HG03039 (cell line): ENCODE data around the gene CNOT2.

Experiments used
- ATAC-seq: cut with Tn5 transposase; IDR thresholded peaks from one replicate; pipeline ENCODE4 v1.9.1; 2021; ENCODE audit warnings: mild to moderate bottlenecking, moderate library complexity; ENCODE audit not compliant: unreplicated experiment

CNOT2 gene

DNA sequence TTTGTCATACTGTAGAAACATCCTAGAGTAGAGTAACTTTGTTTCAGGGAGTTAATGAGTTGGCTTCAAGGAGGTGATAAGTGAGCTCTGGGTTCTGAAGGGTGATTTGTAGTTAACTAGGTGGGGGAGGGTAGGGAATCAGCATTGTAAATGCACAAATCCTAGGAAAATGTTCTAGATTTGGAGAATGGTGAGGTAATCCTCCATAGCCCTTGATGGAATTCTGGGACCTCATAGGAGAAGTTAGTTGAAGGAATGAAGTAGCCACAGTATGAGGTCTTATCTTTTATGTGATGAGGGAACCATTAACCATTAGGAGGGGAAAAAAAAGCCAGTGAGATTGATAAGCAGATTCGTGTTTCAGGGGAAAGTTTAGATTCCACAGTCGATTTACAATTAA lies 8.0 kb downstream of the CNOT2 start:
- ATAC-seq: no peak

DNA sequence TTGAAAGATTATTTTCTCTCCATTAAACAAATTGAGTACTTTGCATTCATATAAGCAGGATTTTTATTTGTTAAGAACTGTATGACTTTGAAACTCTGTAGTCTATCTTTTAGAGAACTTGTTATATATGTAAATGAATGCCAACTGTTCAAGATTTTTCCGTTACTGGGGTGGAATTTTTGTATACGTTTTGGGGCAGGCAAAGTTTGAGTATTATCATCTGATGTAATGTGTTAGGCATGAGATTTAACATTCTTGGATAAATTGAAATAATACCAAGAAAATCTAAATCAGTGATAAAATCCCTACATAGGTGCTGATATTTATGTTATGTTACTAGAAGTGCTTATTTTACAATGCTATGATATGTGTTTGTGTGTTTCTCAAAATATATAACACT lies 8.4 kb downstream of the CNOT2 start:
- no peak for ATAC-seq

DNA sequence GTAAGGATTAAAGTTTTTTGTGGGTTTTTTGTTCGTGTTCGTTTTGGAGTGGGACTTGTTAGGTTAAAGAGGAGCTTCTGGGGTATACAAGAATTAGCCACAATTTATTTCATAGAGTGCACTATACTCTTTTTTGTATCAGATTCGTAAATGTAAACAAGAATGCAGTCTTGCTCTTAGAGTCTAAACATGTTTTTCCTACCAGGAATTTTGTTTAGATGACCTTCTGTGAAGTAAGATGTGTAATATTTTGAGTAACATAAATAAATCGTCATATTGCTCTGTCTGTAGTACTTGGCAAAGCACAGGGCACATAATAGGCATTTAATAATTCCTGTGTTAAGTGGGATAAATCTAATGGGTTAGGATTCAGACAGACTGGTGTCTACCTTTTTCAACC lies 9.6 kb downstream of the CNOT2 start:
- ATAC-seq: no peak

DNA sequence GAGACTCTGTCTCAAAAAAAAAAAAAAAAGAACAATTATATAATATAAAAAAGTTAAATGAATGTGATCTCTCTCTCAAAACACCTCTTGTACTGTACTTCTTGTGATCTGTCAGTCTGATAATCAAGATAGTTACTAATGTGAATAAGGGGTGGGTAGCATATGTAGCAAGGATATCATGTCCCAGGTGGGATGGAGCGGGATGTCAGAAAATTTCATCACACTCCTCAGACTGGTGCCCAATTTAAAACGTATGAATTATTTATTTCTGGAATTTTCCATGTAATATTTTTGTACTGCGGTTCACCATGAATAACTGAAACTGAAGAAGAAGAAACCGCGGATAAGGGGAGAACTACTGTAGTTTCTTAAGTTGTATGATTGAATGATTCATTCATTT lies 11.0 kb downstream of the CNOT2 start:
- ATAC-seq: no peak

DNA sequence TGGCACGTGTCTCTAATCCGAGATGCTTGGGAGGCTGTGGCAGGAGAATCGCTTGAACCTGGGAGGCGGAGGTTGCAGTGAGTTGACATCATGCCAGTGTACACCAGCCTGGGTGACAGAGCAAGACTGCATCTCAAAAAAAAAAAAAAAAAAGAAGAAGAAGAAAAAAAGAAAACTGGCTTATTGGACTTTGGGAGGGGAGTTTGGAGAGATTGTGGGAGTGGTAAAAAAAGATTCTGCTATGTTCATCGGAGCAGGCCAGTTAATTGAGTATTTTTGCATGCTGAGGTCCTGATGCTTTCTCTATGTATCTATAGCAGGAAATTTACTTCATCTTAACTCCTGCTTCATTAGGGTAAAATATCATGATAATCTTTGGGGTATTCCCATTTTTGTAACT lies 11.6 kb downstream of the CNOT2 start:
- no peak for ATAC-seq

DNA sequence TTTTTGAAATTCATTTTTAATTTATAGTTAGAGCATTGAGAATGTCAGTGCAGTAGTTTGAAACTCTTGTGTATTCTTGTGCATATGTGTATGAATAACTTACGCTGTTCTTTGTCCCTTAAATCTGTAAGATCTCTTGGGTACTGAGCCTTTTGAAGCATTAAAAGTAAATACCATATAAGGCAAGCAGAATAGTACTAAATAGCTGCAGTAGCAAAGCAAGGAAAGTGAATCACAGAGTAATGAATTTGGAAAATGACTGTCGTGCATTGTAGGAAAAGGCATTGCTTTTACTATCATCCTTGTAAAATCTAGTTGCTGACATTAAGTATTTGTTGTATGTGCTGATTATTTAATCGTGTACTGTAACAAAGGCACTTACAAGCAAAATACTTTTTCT lies 12.1 kb downstream of the CNOT2 start:
- no peak for ATAC-seq

DNA sequence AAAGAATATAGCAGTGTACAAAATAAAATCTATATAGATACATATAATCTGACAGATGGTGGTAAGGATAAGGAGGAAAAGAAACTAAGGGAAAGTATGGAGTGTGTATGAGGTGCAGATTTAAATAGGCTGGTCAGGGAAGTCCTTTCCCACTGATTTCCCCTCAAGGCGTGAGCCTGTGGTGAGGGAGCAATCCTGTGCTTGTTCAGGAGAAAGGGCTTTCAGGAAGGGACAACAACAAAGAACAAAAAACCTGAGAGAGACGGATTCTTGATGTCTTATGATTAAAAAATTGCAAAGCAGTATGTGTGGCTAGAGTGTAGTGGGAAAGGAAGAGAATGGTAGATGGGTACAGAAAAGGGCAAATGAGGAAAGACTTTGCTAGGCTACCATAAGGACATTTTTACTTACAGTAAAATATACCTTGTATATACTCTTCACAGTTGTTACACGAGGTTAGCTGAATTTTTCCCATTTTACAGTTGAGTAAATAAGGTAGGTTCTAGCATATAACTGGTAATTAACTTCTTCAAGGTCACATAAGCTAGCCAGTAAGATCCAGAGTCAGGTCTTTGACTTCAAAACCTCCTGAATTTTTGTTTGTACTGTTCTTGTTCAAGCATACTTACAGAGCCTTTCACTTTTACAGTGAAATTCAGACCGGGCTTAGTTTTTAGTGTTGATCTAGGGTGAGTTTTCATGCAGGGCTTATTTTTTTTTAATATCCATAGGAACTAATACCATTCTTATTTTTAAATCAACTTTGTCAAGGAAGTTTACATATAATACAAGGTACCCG lies 15.6 kb downstream of the CNOT2 start:
- ATAC-seq: no peak

DNA sequence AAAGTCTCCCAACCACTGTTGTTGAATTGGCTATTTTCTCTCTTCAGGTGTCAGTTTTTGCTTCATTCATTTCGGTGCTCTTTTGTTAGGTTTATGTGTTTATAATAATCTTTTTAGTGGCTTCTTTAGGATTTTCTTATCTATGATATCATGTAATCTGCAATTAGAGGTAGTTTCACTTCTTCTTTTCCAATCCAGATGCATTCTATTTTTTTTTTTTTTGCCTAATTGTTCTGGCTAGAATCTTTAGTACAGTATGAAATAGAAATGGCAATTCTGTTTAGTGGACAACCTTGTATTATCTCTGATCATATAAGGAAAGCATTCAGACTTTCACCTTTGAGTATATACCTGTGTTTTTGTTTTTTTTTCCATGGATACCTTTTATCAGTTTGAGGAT lies 17.4 kb downstream of the CNOT2 start:
- ATAC-seq: no peak

DNA sequence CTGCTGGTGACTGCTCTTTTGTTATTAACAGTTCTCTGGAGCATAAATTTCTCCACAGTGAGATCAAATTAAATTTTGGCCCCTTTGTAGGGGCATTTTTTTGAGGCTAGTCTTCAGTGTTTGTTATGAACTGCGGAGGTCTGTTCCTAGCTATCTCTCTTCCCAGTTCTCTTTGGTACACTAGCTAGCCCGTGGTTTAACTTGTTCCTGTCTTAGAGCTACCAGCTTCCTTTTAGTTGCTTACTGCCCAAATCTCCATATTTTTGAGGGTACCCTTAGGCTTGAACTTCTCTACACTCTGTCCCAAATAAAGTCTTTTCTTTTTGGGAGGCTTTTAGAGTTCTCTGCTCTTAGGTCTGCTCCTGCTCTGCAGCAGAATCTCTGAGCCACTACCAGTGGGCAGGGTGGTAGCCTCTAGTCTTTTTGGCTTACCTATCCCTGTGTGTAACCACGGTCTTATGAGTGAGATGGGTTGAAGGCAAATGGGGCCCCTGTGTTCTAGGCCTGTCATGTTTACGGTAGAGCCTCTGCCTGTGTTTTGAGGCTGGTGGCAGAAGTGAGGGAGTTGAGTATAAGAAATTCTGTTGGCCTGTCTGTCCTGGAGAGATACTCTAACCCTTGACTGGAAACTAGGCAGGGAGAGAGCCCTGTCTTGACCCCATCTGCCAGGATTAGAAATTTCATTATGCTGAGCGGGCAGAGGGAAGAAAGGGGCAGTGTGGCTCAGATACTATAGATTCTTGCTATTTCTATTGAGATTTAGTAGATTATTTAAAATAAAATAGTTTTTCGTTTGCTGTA lies 21.0 kb downstream of the CNOT2 start:
- no peak for ATAC-seq

DNA sequence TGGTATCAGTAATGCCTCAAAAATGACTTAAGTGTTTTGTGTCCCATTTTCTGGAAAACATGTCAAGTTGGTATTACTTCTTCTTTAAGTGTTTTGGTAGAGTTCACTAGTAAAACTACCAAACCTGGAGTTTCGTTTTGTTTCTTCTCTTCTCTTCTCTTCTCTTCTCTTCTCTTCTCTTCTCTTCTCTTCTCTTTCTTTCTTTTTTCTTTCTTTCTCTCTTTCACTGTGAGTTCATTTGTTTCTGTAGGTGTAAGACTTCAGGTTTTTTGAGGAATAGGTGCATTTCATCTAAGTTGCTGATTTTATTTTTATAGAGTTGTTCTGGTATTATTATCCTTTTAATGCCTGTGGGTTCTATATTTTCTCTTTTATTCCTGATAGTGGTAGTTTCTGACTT lies 21.9 kb downstream of the CNOT2 start:
- no peak for ATAC-seq

DNA sequence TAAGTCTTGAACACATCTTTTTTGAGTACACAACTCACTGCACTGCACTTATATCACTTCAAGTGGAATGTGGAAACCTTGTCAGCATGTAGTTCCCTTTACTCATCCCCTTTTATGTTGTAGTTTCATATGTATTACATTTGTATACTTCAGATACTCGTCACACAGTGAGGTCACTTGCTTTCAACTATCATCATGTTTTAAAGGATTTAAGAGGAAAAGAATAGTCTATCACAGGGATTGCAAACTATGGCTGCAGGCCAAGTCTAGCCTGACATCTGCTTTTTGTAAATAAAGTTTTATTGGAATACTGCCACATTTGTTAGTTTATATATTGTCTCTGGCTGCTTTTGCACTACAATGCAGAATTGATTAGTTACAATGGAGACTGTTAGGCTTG lies 24.3 kb downstream of the CNOT2 start:
- ATAC-seq: no peak

DNA sequence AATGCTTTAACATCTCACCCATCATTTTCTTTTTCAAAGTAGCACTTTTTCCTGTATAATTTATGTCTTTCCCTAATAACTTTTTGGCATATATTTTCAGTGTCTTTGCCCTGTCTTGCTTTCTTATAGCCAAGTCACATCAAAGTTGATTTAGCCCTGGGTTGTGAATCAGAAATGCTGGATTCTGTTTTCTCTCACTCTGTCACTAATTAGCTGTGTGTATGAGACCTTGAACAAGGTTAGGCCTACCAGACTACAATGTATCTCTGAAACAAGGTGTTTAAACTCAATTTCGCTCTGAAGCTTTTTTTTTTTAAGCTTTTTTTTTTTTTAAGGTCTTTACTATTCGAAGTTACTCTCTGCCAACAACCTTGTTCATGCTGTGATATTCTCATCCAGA lies 25.7 kb downstream of the CNOT2 start:
- ATAC-seq: no peak

DNA sequence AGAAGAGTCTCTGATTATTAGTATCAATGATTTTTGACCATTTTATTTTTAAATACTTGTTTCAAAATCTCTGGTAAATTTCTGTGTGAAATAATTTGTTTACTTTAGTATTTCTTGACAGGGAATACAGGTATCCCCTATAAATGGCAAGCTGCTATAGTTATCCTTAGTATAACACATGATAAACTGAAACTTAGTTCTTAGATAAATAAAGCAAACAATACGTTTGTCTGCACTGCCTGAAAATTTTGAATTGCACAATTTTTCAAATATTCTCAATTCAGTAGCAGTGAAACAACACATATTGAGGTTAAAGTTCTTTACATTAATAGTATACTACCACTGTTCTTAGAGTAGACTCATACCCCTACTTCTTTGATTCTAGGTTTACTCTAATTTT lies 26.9 kb downstream of the CNOT2 start:
- no peak for ATAC-seq

DNA sequence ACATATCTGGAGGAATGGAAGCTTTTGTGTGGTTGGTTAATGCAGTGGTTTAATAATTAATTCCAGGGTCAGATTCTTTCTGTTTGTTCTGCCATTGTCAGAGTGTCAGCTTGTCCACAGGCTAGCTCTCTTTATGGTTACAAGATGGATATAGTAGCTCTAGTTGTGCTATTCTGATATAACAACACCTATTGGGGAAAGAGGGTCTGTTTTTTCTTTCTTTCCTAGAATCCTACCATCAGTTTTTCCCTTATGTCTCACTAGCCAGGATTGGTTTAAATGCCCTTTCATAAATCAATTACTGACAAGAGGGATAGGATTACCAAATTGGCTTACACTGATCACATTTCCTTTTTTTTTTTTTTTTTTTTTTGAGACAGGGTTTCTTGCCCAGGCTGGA lies 27.8 kb downstream of the CNOT2 start:
- no peak for ATAC-seq

DNA sequence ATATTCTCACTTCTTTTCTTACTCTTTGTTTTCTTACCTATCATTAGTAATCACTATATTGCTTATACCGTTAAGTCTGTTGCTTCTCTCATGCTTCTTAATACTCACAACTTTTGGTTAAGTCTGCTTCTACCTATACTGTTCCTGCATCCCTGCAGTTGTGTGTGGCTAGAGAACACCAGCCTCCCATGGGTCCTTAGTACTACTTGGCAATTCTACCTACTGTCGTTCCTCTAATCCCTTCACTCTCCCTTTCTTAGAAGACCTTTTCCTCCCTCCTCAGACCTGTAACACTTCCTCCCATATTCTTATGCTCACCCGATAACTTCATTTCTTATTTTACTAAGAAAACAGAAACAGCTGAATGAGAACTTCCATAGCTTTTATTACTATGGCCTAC lies 29.3 kb downstream of the CNOT2 start:
- ATAC-seq: no peak

DNA sequence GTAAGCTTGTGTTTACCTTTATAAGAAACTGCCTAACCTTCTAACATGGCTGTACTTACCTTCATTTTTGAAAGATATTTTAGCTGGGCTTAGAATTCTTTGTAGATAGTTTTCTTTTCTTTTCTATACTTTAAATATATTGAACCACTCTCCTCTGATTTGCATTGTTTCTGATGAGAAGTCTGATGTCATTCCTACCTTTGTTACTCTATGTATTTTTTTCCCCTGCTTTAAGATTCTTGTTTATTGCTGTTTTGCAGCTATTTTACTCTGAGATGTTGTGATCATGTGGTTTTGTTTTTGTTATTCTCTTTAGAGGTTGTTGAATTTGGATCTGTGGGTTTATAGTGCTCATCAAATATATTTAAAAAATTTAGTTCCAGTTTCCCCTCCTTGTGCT lies 31.8 kb downstream of the CNOT2 start:
- ATAC-seq: no peak

DNA sequence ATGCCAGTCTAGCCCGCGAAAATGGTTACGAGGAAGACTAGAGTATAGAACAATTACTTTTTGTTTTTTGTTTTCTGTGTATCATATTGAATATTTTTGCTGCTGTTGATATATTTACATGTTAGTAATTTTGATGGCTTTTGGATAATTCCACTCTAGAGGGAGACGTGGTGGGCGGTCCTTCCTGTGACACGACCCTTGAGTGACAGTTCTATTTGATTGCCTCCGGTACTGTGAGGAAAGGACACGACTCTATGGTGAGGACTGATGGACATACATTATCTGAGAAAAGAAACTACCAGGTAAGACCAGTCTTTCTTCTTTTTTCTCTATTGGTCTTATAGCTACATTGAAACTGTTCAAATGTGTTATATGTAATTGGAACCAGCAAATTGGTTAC lies 34.7 kb downstream of the CNOT2 start:
- ATAC-seq: no peak

DNA sequence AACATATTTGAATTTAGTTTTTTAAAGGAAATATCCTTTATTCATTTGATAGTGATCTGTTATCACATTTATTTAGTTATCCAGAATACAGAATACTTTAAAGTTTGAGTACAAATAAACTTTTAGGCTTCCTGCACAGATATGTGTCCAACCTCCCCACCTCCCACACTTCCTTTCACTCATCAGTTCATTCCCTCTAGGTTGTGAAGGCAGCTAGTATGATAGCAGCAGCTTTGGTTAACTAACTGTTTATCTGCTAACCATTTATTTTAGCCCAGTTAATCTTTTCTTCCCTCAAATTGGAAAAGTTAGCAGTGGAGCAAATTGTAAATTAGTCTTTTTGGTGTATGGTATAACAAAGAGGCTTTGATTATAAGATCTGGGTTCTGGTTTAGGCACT lies 35.7 kb downstream of the CNOT2 start:
- ATAC-seq: no peak

DNA sequence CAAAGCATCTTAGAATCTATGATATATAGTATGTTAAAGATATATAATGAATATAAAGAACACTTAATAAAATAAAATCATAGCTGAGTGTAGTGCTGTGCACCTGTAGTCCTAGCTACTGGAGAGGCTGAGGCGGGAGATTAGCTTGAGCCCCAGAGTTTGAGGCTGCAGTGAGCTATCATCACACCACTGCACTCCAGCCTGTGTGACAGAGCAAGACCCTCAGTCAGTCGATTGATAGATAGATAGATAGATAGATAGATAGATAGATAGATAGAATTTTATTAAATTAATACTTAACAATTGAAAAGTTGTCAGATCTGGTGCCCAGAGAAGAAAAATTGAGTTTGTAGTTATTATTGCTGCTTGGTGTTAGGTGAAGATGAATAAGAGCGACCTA lies 40.0 kb downstream of the CNOT2 start:
- no peak for ATAC-seq

DNA sequence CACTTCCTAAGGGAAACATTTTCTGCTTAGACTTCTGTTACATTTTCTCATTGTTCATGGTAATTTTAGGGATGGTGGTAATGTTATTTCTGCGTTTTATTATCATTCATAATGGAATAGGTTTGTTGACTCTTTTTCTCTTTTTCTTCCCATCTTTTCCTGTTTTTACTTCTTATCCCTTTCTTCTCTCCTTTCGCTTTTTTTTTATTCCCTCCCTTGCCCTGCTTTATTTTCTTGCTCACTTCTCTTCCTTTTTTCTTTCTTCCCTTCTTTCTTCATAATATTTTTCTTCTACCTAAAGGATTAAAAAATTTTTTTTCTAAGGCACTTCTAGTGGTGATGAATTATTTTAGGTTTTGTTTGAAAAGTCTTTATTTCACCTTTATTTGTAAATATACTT lies 45.6 kb downstream of the CNOT2 start:
- ATAC-seq: no peak

DNA sequence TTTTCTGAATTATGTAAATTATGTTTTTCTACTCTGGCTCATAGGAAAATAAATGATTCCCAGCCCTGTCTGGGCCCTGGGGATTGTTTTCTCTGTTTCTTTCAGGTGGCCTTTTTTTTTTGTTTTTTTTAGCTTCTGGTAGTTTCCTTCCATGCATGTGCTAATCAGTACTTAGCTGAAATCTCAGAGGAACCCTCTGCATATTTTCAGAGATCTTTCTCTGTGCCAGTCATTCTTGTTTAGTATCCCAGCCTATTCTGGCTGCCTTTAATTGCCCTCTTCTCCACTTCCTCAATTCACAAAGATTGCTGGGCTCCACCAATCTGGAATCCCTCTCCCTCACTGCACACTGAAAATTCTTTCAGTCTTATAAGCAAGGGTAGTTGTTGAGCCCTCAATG lies 46.9 kb downstream of the CNOT2 start:
- no peak for ATAC-seq

DNA sequence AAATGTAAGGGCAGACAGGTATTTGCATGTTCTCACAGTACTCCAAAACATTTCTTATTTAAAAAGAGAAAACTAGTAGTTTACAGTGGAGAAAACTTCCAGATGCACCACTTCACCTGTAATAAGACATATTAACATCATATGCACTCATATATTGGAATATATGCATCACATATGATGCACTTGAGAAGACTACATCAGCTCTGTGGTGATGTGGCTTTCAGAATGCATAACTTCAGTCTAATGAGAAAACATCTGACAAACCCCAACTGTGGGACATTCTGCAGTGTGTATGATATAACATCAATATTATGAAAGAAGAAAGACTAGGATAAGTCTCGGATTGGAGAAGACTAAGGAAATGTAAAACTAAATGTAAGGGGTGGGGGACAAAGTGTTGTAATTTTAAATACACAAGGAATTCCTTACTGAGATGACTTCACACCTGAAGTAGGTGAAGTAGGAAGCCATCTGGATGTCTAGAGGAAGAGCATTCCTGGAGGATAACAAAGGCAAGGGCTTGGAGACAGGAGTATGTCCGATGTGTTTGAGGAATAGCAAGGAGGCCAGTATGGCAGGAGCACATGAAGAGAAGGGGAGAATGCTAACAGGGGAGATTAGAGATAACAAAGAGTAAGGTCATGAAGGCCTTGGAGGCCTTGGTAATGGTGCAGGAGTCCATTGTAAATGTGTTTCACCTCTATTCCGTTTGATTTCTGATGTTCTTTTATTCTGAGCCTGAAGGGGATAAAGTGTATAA lies 49.0 kb downstream of the CNOT2 start:
- ATAC-seq: no peak
